ENCODE results near the gene MYO1A. TPM values are rescaled to one million over a fixed set of nuclear protein-coding genes. Genes with fewer than 3 reads are reported as not detected.

Gene MYO1A
- total RNA-seq, 2 donors from 2014 or later = 0.08 TPM; not detected in 1

- no peaks in the 10 kb centered on the region for H3K27me3 ChIP-seq
- H3K36me3 ChIP-seq = no peaks in the 10 kb centered on the region
- no peak overlapping the region for H3K4me3 ChIP-seq
- DNase-seq (ENCODE audit: low spot score) = no peak
- H3K9me3 ChIP-seq = no peaks in the 10 kb centered on the region
- TF ChIP-seq CTCF (IDR thresholded peaks at IDR 0.05) = no peak
- H3K4me1 ChIP-seq = peaks cover 0 to 9% of the 10 kb centered on the region in 2 donors
- H3K27ac ChIP-seq = no peak overlapping the region
Measured at GRCh38 chr12:57010627-57011247, 39.2 kb downstream of the MYO1A start.

GRCh38 chr12:57009949-57010626 is 39.8 kb downstream of the MYO1A start:
- Histone ChIP-seq H3K4me1 (peaks cover 0 to 16% of the 10 kb centered on the region in 2 donors), H3K36me3 (no peaks in the 10 kb centered on the region), H3K27ac (no peak overlapping the region), H3K9me3 (no peaks in the 10 kb centered on the region), H3K4me3 (no peak overlapping the region), H3K27me3 (no peaks in the 10 kb centered on the region)
- DNase-seq (ENCODE audit: low spot score) = no peak
- no peak for TF ChIP-seq CTCF (IDR thresholded peaks at IDR 0.05)

- Histone ChIP-seq H3K36me3 (peaks cover 13% of the 10 kb centered on the region), H3K27me3 (no peaks in the 10 kb centered on the region), H3K4me1 (peaks cover 0 to 22% of the 10 kb centered on the region in 2 donors), H3K9me3 (no peaks in the 10 kb centered on the region), H3K4me3 (no peak overlapping the region), H3K27ac (no peak overlapping the region)
- TF ChIP-seq CTCF (IDR thresholded peaks at IDR 0.05) = peak; percentile 26 to 58
- DNase-seq (ENCODE audit: low spot score) = no peak
Measured at GRCh38 chr12:57008178-57008577, 41.8 kb downstream of the MYO1A start.

- peak in 1 of 2 donors; percentile 9 for TF ChIP-seq CTCF (IDR thresholded peaks at IDR 0.05)
- Histone ChIP-seq H3K4me3 (peak overlapping the region; percentile 90 to 96), H3K27ac (peak overlapping the region in 1 of 2 donors; percentile 41), H3K27me3 (no peaks in the 10 kb centered on the region), H3K9me3 (no peaks in the 10 kb centered on the region), H3K4me1 (peaks cover 0 to 25% of the 10 kb centered on the region in 2 donors), H3K36me3 (peaks cover 26% of the 10 kb centered on the region)
- no peak for DNase-seq (ENCODE audit: low spot score)
Measured at GRCh38 chr12:57006809-57007475, 43.0 kb downstream of the MYO1A start.

- Histone ChIP-seq H3K9me3 (no peaks in the 10 kb centered on the region), H3K36me3 (peaks cover 29% of the 10 kb centered on the region), H3K4me1 (peaks cover 0 to 32% of the 10 kb centered on the region in 2 donors), H3K27me3 (no peaks in the 10 kb centered on the region), H3K27ac (peak within 1 kb of the TSS; percentile 78 to 87), H3K4me3 (peak within 1 kb of the TSS; percentile 90 to 96)
- DNase-seq (ENCODE audit: low spot score) = no peak
- peak; percentile 57 to 67 for TF ChIP-seq CTCF (IDR thresholded peaks at IDR 0.05)
Measured at GRCh38 chr12:57005980-57006808, 43.7 kb downstream of the MYO1A start, which contains the start of gene ZBTB39. TSS of gene ZBTB39 (minus strand) at chr12:57006546. CDS start at chr12:57004917, 1,629 bp downstream.
